ENCODE data around the gene PIGL. TPM values are rescaled to one million over a fixed set of nuclear protein-coding genes. Genes with fewer than 3 reads are reported as not detected.

The PIGL gene
- total RNA-seq, 1 donor from 2014 or later = 7.1 TPM

DNA sequence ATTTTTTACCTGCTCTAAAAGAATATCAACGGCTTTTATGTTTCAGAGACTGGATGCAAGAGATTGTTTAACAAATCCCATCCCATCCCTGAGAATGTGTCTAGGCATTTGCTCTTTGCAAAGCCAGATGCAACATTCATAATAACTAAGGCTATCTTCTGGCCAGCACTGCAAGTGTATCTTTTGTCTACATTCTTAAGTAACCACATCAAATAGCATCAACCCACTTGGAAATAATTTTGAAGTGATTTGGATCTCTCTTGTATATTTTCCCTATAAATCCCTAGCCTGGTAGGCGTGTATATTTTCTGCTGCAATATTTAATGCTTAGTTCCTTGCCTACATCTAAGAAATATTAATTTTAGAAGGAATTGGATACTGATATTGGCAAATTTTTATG, 64.3 kb downstream of the PIGL start:
- TF ChIP-seq, protein P1, sequence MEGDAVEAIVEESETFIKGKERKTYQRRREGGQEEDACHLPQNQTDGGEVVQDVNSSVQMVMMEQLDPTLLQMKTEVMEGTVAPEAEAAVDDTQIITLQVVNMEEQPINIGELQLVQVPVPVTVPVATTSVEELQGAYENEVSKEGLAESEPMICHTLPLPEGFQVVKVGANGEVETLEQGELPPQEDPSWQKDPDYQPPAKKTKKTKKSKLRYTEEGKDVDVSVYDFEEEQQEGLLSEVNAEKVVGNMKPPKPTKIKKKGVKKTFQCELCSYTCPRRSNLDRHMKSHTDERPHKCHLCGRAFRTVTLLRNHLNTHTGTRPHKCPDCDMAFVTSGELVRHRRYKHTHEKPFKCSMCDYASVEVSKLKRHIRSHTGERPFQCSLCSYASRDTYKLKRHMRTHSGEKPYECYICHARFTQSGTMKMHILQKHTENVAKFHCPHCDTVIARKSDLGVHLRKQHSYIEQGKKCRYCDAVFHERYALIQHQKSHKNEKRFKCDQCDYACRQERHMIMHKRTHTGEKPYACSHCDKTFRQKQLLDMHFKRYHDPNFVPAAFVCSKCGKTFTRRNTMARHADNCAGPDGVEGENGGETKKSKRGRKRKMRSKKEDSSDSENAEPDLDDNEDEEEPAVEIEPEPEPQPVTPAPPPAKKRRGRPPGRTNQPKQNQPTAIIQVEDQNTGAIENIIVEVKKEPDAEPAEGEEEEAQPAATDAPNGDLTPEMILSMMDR (IDR thresholded peaks at IDR 0.05; ENCODE audit: borderline replicate concordance) = no peak
- Histone ChIP-seq H3K27me3 (ENCODE audit: low read depth) (no peaks in the 10 kb centered on the region), H3K9me3 (replicated peaks) (no peaks in the 10 kb centered on the region), H3K4me1 (peaks cover 13% of the 10 kb centered on the region), H3K4me3 (no peak overlapping the region), H3K36me3 (no peaks in the 10 kb centered on the region), H3K27ac (replicated peaks) (no peak overlapping the region)
- intact Hi-C loops (cut with micrococcal nuclease) = no loop called here
- DNase-seq = no peak

DNA sequence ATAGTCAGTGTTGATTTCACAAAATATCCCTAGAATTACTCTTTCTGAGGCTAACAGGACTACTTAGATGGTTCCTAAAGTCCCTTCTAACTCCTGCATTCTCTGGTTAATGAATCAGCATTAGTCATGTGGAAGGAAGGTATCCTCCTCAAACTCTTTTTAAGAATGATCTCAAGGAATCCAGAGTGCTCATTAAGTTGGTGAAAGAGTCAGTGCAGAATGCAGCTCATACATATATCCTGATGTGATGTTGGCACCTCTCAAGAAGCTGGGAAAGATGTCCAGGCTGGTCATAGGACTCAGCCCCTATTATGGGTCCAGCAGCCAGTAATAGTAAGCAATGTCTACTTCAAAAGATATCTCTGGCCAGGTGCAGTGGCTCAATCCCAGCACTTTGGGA, 65.5 kb downstream of the PIGL start:
- no peak overlapping the region for H3K4me3 ChIP-seq
- H3K27ac ChIP-seq (replicated peaks) = no peak overlapping the region
- H3K9me3 ChIP-seq (replicated peaks) = no peaks in the 10 kb centered on the region
- TF ChIP-seq, protein P1 (IDR thresholded peaks at IDR 0.05; ENCODE audit: borderline replicate concordance) = no peak
- peaks cover 24% of the 10 kb centered on the region for H3K4me1 ChIP-seq
- intact Hi-C loops (cut with micrococcal nuclease) = no loop called here
- no peaks in the 10 kb centered on the region for H3K36me3 ChIP-seq
- no peak for DNase-seq
- no peaks in the 10 kb centered on the region for H3K27me3 ChIP-seq (ENCODE audit: low read depth)

DNA sequence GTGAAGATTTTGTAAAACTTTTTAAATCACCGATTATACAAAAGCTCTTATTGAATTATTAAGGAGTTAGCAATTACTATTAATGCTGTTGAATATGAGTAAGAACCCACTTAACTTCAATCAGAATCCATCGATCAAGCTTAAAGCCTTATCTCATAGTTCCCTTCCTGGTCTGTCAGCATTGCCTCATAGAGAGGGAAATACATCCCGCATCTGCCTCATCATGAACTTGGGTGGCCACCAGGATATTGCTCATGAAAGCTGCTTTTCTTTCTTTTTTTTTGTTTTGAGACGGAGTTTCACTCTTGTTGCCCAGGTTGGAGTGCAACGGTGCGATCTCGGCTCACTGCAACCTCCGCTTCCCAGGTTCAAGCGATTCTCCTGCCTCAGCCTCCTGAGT, 66.7 kb downstream of the PIGL start:
- intact Hi-C loops (cut with micrococcal nuclease) = no loop called here
- Histone ChIP-seq H3K27ac (replicated peaks) (no peak overlapping the region), H3K9me3 (replicated peaks) (no peaks in the 10 kb centered on the region), H3K27me3 (ENCODE audit: low read depth) (no peaks in the 10 kb centered on the region), H3K36me3 (no peaks in the 10 kb centered on the region), H3K4me1 (peaks cover 32% of the 10 kb centered on the region), H3K4me3 (no peak overlapping the region)
- TF ChIP-seq, protein P1 (IDR thresholded peaks at IDR 0.05; ENCODE audit: borderline replicate concordance) = no peak
- no peak for DNase-seq

DNA sequence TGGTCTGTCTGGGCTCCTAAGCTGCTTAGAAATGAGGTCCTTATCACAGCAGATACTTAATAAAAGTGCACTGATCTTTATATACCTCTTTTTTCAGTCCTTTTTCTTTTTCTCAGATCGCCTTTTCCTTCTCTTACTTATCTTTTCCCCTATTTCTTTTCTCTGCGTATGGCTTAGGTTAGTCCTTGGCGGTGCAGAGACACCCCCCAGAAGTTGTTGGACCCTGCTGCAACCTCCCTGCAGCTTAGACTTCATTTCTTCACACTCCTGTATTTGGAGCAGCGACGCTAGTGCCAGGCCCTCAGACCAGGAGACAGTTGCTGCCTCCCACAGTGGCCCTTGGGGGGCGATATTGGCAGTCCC, 68.6 kb downstream of the PIGL start:
- H3K36me3 ChIP-seq = no peaks in the 10 kb centered on the region
- intact Hi-C loops (cut with micrococcal nuclease) = no loop called here
- H3K4me1 ChIP-seq = peaks cover 32% of the 10 kb centered on the region
- peak overlapping the region; percentile 91 for H3K27ac ChIP-seq (replicated peaks)
- TF ChIP-seq, protein P1 (IDR thresholded peaks at IDR 0.05; ENCODE audit: borderline replicate concordance) = peak; percentile 38
- H3K9me3 ChIP-seq (replicated peaks) = no peaks in the 10 kb centered on the region
- no peak for DNase-seq
- no peaks in the 10 kb centered on the region for H3K27me3 ChIP-seq (ENCODE audit: low read depth)
- peak overlapping the region; percentile 49 for H3K4me3 ChIP-seq

DNA sequence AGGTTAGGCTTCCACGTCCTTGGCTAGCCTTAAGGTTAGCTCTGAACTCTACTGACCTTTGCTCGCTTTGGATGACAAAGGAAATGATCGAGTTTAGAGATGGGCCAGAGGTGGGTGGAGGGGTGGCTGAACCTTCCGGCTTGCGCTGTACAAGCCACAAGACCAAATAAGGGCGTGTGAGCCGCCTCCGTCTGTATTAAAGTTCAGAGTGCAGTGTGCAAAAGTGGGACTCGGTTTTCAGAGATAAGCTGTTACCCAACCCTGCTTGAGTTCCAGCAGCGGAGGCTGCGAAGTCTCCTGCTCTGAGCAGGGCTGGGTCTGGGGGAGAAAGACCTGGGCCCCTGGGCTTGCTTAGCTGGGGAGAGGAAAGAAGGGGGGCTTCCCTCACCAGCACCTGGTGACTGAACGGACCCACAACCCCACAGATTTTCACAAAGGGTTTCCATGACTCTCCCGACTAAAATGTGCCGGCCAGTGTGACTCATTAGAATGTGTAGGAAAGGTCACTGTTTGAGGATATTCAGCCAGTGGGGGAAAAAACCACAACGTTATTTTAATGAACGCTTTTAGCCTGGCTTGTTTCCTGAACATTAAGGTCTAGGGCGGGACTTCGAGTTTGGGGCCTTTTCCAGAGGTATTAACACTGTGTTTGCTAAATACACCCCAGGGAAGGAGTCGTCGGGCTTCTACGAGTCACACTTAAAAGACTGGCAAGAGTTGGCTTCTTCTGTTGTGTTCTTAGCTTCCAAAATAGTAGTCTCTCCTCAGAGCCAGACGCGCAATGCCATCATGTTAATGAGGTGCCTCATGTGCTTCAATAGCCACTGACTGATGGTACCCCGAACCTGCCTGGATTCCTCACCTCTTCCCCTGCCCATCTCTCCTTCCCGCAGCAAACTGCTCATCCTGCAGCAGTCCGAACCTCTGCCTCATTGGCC, 69.3 kb downstream of the PIGL start:
- no peaks in the 10 kb centered on the region for H3K36me3 ChIP-seq
- intact Hi-C loops (cut with micrococcal nuclease) = no loop called here
- DNase-seq = peak; percentile 72
- H3K27me3 ChIP-seq (ENCODE audit: low read depth) = no peaks in the 10 kb centered on the region
- H3K27ac ChIP-seq (replicated peaks) = peak overlapping the region; percentile 91
- TF ChIP-seq, protein P1 (IDR thresholded peaks at IDR 0.05; ENCODE audit: borderline replicate concordance) = no peak
- H3K4me3 ChIP-seq = peak overlapping the region; percentile 49
- H3K9me3 ChIP-seq (replicated peaks) = no peaks in the 10 kb centered on the region
- H3K4me1 ChIP-seq = peaks cover 32% of the 10 kb centered on the region
